Suppressor macrophage treated with lipopolysaccharide for 1 hour (primary cell): ENCODE results near the gene ABCA4.
A peak's percentile ranks its signal among the peaks of the same experiment; 100 is the strongest.

Source experiments
- DNase-seq, 3 donors: peaks; one replicate each; pipeline ENCODE4 v3.0.0-alpha.2; 2020 to 2022

ABCA4 gene

DNA sequence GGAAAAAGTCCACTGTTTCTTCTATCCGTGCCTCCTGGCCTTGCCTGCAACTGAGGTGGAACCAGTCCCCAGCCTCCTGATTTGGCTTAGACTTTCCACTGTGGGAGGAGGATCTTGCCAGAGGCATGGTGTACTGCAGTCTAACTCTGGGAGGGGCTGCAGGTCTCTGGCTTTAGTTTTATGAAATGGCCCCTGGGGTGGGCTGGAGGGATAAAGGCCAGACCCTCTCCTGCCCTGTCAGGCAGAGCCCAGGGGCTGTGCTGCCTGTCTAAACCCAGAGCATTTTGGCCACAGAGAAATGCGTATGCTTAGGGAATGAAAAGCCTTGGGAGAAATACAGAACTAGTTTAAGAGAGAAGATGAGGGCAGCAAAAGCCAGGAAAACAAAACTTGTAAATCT lies 73.0 kb downstream of the ABCA4 start:
- DNase-seq = no peak

DNA sequence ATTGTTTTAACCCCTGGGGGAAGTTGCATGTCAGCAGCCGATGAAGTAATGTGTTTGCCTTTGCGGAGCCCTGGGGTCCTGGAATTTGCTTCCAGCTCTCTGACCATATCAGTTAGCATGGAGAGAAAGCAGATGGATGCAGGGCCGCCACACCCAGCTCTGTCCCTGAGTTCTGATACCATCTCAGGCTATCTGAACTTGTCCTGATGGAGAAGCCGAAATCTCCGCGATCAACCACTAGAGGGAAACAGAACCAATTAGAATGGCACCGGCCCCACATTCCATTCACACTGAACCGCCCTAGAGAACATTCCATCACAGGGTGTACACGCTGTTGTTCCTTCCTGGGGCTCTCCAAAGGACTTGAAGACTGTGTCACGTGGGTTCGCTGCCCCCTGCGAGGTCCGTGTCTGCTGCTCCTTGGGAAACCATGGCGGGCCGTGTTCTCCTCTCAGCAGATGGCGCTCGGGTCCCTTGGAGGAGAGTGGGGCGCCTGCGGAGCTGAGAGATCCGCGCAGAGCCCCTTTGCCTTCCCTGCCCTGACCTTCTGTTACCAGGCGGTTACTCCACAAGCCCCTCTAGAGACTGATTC lies 75.4 kb downstream of the ABCA4 start:
- DNase-seq = peak; percentile 63 to 74 (median 70)

DNA sequence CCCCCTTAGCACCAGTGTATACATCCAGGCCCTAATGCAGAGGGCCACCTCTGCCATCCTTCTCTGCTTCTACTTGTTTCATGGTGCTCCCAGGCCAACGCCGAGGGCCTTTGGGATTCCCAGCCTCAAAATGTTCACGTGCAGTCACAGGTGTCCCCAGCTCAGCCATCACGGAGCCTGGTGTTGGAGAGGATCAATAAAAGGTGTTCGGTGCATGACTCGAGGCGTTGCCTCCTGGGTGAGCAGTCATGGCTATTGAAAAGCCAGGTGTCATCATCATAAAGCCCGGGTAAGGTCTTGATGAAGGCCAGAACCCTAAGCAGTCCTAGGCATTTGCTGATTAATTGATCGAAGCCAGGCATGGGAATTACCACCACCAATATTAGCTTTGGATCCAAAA lies 76.1 kb downstream of the ABCA4 start:
- DNase-seq = no peak

DNA sequence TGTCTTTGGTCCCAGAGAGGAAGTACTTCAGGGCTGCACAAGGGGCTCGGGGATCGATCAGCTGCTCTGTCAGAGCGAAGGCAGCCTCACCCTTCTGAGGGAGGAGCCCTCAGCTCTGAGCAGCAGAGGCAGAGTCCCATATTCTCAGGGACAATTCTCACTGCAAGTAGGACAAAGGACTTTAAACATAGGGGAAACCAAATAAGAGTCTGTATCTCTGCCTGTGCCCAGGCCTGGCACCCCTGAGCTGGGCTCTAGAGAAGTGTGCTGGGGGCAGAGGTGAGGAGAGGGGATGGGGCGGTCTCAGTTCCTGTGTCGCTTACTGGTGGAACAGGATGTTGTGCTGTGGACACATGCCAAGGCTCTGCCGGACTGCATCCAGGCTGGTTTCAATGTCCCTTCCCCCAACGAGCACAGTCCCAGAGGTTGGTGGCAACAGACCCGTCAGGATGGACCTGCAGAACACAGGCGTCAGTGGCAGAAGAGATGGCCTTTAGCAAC lies 76.6 kb downstream of the ABCA4 start:
- peak in 2 of 3 donors; percentile 28 to 35 for DNase-seq

DNA sequence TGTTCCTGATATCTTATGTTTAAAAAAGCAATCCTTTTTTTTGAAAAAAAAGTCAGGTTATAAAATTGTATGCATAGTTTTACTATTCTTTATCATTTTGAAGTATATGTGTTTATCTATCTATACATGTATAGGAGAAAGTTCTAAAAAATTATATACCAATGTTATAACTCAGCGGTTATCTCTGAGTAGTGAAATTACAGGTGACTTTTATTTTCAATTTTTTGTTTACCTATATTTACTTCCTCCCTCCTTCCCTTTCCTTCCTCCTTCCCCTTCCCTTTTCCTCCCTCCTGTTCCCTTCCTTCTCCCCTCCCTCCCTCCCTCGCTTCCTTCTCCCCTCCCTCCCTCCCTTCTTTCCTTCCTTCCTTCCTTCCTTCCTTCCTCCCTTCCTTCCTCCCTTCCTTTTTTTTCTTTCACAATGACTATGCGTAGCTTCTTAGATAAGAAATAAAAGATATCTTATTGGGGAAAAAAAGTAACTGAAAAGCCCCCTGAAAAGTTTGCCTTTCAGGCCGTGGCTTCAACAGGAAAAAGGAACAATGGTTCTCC lies 77.1 kb downstream of the ABCA4 start:
- no peak for DNase-seq

DNA sequence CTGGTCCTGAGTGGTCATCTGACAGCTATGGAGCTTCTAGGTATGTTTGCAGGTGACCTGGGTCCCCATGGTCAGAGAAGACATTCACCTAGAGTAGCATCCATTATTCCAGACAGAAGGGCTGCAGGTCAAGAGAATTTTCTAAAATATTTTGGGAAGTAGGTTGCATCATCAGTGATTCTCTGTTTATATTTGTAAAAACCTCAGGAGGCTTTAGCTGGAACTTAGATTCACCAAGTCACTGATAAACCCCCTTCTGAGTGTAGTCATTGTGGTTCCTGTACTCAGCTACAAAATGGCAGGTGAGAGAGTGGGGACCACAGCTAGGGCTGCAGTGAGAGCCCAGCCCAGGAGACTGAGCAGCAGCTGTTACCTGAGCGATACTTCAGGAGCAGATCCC lies 78.6 kb downstream of the ABCA4 start:
- DNase-seq = no peak

DNA sequence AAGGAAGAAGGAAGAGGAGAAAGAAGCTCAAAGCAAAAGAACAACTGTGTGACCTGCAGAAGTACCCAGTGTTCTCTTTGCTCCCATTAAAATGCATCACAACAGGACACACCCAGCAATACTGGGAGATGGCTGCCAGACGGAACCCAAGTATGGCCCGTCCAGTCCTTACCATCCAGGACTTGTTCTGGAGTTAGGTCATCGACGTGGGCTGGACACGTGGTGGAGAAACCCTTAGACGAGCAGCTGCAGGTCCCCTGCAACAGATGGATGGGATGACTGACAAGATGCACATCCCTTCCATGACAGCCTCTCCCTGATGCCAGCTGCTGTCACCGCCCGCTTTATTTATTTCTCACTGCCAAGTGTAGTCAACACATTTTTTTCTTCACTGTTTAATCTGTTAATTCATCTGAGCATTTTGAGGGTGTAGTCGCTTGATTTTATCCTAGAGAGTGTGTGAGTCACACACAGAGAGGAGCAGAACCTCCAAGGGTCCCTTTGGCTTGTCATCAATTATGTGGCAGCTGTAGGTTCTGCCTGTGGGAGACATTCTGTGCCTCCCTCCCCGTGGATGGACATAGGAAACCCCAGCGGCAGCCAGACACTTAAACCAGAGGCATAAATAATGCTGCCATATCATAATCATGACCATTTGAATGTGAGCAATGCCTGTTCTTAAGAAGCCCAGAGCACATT lies 80.9 kb downstream of the ABCA4 start:
- no peak for DNase-seq

DNA sequence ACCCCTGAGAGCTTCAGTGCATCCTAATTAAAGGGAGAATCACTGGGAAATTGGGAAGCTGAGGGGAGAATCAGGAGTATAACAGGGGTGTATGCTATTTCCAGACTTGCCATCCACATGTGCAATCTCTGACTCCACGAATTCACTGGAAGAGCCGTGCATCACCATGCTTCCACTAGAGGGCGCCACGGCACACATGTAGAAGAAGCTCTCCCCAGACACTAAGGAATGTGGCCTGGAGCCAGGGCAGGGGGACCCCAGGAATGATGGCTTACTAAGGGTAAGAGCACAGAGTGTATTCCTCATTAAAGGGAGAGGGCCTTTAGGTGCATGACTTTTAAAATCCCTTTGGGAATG lies 81.5 kb downstream of the ABCA4 start:
- peak; percentile 80 to 90 (median 85) for DNase-seq

DNA sequence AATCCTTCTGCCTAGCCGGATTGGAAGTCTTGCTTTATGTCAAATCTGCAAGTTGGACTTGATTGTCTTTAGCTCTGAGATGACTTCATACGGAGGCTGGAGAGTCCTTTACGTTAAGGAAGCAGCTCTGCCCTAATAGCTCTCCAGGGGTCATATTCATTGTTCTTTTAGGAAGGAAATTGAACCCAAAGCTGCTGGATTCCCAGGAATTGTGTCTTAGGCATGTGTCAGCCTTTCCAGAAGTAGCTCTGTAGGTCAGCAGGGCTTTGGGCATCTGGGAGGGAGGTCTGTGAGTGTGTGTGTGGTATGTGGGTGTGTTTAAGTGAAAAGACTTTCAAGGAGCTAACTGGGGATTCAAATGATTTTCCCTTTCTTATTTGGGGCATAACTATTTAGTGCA lies 82.4 kb downstream of the ABCA4 start:
- no peak for DNase-seq

DNA sequence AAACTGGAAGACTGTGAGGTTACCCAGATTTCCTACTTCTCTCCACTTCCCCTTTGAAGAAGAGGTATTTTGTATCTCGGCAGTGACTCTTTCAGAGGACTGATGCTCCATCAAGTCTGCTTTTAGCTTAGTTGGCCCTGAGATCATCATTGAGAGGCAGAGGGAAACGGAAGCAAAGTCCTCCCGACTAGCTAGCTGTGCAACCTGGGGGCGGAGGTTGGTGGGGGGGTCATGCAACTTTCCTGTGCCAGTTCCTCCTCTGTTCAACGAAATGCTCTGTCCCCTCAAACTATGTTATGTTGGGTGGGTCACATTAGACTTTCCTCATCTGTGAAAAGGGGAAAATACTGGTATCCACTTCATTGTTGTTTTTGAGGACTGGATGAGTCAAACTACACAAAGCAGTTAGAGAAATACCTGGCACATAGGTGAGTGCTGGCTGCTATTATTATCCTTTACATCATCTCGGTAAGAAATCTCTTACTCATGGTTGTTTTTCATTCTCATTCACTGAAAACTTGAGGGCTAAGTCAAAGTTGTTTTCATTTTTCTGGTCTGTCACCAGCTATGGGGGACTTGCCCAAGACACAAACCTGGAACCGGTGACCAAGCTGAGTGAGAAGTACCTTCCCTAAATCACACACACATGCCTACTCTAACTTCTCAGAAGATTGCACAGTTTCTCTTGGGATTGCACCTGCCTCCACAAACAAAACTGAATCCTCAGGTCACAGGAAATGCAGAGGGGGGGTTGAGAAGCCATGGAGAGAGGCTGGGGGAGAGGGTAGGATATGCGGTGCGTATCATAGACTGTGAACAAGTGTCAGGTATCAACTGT lies 83.3 kb downstream of the ABCA4 start:
- DNase-seq = peak in 2 of 3 donors; percentile 21 to 35

DNA sequence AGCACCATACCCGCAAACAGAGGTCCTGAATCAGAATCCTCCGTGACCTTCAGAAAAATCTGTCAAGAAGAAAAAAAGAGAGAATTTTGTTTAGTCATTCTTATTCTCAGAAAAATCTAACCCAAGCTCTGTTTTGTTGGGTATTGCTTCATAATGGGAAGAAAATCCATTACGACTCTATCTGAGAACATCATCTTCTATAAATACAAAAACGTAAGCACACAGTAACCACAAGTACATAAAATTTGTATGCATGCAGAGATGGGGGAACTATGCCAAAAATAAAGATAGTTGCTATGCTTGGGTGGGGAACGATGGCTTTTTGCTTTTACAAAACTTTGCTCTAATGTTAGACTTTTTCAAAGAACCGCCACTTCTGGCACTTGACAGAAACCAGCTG lies 84.2 kb downstream of the ABCA4 start:
- DNase-seq = peak in 2 of 3 donors; percentile 38 to 58

DNA sequence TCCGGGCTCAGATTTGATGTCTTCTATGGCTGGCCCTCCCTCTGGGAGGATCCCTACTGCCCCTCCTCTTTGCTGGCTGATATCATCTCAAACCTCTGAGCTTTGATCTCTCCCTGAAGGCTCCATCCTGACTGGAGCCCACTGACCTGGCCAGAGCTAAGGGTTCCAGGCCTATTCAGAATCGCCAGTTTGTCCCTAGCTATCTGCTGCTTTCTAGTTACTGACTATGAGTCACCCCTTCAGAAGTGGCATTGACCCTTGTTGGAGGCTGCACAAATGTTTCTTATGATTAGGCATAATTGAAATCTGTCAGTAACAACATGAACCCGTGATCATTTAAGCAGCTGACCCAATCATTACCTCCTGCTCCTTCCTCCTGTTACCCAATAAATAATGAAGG lies 87.1 kb downstream of the ABCA4 start:
- DNase-seq = no peak

DNA sequence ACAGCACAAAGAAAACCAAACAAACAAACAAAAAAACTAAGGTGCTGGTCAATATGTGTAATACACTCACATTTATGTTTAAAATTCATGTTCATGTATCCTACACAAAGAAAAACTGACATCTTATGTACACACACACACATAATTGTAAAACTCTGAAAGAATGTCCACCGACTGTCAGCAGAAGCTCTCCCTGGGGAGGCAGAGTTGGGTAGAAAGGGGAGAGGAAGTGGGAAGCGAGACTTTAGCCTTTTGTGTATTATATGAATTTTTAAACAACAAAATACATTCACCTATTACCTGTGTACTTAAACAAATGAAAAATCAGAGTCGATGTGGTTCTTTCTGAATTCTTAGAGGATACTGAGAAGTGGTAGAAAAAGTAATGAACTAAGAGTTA lies 88.3 kb downstream of the ABCA4 start:
- DNase-seq = no peak

DNA sequence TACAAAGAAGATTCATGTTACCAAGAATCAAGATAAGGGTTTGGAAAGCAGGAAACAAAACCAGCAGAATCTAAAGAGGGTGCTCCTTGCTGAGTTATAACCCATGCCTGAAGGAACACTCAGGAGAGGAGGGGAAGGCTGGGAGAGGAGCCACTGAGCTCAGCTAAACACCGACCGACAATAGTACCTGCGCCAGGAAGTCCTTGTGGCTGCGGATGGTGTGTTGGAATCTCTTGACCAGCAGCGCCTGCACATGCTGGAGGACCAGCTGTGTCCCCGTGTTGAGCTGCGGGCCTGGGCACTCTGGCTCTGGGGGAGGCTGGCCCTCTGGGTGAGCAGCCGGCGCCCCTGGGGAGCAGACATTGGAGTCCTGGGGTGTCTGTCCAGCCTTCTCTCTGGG lies 89.4 kb downstream of the ABCA4 start:
- DNase-seq = no peak

DNA sequence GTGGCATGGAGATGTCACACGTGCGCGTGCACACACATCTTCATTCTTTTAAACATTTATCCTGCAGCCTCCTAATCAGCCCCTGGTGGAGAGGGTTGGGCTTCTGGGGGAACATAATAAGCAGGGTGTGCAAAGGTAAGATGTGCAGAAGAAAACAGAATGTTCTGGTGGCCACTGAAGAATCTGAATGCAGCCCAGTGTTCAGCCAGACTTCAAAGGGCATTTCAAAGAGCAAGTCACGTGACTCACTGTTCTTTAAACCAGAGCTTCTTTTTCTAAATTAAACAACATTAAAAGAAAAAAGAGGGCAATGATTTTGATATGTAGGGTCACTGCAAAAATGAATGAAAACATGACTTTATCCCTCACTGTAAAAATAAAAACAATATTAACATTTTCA lies 89.8 kb downstream of the ABCA4 start:
- no peak for DNase-seq

DNA sequence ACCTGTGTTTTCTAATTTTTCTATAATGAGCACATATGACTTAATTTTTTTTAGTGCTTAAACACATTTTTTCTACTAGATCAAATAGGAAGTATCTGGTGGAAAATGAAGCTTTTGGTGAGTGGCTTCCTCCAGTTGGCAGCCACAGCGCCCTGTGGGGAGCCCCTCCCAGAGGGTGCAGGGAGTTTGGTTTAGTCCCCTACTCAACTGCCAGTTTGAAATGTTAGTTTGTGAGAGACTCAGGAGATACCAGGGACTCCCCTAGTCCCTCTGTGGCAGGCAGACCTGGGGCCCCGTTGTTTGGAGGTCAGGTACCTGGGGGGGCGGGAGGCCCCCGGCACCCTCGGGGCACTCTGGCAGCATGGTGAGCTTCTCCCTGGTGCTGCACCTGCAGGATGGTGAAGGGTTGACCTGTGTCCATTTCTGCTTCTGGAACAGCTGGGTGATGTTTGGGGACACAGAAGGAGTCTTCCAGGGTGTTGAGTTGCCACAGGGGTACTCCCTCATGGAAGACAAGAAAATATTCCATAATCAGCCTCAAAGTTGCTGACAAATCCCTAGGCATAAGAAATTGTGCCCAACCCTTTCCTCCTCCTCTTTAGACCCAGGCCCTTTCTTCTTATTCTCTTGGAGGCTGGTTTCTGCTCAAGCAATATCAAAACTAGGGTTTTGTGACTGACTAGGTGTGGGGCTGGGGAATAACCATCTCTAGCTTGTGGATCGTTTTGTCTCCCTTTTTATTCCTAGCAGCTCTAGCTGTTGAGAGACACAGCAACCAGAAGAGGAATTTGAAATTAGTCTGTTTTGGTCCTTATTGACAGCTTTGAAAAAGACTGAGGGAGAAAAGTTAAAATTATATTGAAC lies 91.6 kb downstream of the ABCA4 start:
- DNase-seq = no peak

DNA sequence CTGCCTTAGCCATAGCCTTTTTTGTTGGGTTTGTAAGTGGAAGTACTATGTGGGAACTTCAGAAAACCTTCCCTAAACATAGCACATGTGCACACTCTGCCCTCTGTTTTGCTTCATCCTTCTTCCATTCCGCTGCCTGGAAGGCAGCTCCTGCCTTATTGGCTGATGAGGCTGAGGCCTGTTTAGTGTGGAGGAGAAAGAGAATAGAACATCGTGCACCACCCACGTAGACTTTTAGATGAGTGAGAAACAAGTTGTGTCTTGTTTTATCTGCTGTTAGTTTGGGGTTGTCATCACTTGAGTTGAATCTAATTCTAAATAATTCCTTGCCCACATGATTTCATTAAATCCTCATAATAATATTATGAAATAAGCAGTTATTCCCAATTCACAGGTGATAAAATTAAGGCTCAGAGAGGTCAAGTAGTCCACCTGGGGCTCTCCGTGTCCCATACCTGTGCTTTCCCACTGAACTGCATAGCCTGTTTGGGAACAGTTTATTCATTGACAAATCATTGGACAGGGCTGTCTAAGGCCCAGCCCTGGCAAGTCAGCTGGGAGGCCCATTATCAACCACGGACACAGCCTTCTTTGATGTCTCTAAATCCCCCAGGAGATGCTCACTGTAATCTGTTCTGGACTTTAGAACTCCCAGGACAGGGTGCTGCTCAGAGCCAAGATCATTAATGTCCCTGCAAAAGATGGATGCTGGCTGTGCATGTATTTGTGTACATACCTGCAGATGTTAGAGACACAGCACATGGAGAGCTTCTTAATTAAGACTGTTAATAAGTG lies 93.0 kb downstream of the ABCA4 start:
- DNase-seq = no peak

DNA sequence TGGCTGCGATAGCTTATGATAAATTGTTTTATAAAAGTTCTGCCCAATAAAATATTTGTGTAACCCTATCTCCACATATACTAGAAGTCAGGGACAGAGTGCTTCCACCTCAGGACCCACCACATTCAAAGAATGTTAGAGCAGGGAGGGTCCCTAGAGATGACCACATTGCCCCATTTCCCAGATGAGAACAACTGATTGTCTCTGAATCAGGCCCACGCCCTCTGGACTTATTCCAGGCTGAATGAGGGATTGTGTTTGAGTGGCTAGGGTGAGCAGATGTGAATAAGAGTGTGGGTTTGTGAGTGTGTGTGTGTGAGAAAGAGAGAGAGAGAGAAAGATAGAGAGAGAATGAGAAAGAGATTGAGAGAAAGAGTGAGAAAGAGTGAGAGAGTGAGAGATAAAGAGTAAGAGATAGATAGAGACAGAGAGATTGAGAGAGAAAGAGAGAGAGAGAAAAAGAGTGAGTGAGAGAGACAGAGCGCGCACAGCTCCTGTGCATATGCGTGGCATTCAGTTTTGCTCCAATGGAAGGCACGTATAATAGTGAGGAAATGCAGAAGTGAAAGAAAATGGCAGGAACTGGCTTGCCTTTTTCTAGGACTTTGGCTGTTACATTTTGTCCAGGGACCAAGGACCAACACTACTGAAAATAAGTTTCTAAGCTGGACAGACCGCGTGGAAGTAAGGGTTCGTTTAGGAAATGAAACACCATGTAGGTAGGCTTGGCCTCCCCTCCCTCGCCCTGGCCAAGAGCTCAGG lies 94.1 kb downstream of the ABCA4 start:
- DNase-seq = peak in 2 of 3 donors; percentile 24 to 37

DNA sequence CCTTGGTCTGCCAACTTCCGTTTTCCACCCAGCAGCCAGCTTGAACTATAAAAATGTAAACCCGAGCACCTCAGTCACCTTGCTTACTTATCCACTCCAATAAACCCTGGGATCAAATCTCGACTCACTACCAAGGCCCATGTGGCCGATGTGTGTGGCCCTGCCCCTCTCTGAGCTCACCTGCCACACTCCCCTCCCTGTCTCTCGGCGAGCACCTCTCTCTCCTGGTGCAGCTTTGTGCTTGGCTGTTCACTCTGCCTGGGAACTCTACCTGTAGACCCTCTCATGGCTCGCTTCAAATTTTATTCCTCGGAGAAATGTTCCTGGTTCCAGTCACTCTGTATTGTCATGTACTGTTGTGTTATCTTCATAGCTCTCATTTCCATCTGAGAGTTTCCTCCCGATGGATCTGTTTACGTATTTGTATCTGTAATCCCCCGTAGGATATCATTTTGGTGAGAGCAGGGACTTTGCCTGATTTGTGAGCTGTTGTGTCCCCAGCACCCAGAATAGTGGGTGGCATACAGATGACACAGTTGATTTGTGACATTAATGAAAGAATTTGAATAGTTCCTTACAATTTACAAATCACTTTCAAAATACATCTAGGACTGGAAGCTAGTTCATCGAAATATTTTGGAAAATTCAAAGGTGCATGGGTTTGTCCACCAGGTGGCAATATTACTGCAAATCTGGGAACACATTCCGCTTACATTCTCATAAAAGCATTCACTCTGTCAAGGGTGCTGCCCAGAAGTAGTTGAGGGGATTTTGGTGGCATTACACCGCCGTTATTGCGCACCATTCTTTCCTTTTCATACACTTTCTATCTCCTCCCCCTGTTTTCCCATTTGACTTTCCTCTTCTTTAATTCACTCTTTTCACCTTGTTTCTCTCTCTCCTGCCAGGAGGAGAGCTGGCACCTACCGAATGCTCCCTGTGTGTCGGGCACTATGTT lies 95.3 kb downstream of the ABCA4 start:
- peak; percentile 60 to 73 (median 64) for DNase-seq
